Stimulated activated CD8-positive, alpha-beta memory T cell treated with anti-CD3 and anti-CD28 coated beads, Interleukin-15, amount 100 ng/mL, for 4 hours (primary cell): ENCODE results near the gene CREB3L2.

ENCODE experiments used
- DNase-seq, 2 donors: peaks; one replicate each; pipeline ENCODE4 v3.0.0-alpha.2; 2020; ENCODE audit warnings: low read depth in 2 of 2

CREB3L2 gene

DNA sequence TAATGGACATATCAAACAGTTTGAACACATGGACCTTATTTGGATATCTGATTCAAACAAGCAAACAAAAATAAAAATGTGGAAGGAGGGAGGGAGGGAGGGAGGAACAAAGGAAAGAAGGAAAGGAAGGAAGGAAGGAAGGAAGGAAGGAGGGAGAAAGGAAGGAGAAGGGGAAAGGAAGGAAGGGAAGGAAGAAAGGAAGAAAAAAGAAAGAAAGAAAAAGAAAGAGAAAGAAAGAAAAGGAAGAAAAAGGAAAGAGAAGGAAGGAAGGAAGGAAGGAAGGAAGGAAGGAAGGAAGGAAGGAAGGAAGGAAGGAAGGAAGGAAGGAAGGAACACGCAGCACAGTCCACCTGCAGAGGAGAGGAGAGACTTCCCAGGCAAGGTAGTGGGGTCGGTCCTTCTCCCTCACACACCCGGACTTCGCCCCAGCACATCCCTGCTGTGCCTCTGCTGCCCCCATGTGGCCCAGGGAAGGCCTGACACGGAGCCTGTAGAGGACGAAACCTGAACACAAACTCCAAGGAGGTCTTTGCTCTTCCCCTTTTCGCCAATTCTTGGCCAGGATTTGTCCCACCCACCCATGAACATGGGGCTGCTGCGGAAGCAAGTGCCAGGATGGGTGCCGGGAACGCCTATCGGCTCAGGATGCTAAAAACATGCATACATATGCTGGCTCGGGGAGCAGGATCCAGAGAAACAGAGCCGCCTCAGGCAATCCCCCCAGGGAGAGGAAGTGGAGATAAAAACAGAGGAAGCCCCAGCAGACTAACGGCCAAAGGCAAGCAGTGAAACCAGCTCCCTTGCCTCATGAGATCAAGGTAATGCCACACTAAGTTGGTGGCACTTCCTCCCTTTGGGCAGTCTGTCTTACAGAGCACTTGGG, 102.8 kb downstream of the CREB3L2 start:
- peak; percentile 48 to 58 for DNase-seq

DNA sequence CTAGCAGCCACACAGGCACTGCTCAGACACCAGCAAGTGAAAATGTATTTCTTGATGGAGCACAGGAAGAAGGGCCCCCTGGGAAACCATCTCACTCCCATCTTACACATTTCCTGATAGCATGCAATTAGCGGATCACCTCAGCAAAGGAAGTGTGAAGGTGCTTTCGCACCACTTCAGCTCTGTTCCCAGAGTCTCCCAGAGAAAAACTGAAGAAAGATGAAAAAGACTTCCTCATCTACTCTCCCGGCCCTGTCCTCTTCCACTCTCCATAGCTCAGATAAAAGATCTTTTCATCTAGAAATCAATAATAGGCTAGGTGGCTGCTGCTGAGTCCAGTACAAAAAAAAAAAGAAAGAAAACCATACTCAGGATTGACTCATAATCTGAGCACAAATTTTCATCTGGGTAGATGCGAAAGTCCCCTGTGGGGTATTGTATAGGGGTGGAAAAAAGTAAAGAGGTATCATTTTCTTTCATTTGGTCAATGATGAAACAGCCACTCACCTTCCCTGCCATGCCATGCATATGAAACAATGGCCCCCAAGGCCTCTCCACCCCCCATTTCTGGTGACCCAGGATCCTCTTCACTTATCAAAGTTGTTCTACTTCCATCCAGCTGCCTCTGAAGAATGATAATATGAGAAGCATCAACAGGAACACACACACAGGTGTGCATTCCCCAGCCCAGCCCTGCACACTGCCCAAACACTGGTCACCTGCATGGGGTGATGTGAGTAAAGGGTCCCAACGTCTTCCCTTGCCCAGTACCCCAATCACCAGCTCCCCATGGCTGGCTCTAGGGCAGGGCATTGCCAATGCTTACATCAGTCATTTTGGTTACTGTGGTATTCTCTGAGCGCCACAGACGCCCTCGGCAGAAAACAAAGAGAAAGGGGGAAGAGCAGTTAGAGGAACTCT, 106.3 kb downstream of the CREB3L2 start:
- no peak for DNase-seq

GRCh38 chr7:137893143-137893742, 108.6 kb downstream of the CREB3L2 start:
- no peak for DNase-seq

DNA sequence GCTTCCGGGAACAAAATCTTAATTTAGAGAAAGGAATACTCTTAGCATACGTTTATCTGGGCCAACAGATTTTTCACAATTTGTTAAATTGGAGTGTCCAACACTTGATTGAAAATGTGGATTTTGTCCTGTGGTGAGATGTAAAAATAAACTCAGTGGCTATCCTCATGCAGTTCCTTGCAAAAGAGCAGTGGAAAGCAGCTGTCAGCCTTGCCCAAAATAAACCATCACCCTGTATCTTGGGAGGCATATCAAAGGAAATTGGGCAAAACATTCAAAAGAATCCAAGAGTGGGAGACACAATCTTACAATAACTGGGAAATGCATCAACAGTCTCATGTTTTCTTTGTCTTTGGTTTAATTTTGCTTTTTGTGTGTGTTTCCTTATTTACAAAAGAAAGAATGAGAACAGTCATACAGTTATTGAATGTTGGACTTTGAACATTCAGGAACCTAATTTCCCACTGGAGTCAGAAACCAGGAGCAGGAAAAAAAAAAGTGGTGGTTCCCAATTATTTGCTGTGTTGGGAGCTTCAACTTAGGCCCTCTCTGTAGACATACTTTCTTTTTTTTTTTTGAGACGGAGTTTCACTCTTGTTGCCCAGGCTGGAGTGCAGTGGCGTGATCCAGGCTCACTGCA, 110.8 kb downstream of the CREB3L2 start:
- no peak for DNase-seq

GRCh38 chr7:137890449-137890921, 111.4 kb downstream of the CREB3L2 start:
- DNase-seq = no peak

GRCh38 chr7:137888241-137888640, 113.6 kb downstream of the CREB3L2 start:
- DNase-seq = no peak

- no peak for DNase-seq
Measured at GRCh38 chr7:137886746-137887145, 115.1 kb downstream of the CREB3L2 start.

- no peak for DNase-seq
Measured at GRCh38 chr7:137886281-137886680, 115.6 kb downstream of the CREB3L2 start.

GRCh38 chr7:137885678-137886077, 116.2 kb downstream of the CREB3L2 start:
- DNase-seq = no peak

- DNase-seq = no peak
Measured at GRCh38 chr7:137882806-137883205, 119.1 kb downstream of the CREB3L2 start.

GRCh38 chr7:137882261-137882668, 119.6 kb downstream of the CREB3L2 start:
- no peak for DNase-seq

- no peak for DNase-seq
Measured at GRCh38 chr7:137881607-137882260, 120.2 kb downstream of the CREB3L2 start.

- DNase-seq = no peak
Measured at GRCh38 chr7:137880432-137880831, 121.5 kb downstream of the CREB3L2 start.

GRCh38 chr7:137879357-137880158, 122.3 kb downstream of the CREB3L2 start:
- DNase-seq = no peak

DNA sequence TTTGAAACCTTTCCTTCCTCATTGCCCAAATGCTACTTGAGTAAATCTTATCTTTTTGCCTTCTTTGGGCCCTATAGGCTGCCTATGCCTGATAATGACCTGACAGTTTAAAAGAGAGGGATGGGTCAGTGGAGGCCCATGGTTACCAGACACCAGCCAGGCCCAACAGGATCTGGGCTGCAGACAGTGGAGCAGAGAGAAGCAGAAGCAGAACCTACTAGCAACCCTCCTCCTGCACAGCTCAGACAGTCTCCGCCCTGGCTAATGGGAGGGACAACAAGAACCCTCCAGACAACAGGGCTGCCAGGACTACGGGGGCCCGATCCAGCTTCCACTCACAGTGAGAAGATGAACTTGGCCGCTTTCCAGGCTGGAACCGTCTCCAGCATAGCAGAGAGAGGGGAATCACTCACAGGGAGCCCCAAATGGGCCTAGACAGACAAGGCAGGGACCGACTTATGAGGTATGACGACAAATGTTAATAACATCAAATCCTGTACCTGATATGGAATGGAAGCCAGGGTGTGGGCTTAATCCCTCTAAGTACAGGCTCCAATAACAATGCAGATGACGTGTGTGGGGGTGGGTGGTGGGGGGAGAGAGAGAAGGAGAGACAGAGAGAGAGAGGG, 123.4 kb downstream of the CREB3L2 start:
- DNase-seq = no peak

GRCh38 chr7:137877027-137877675, 124.7 kb downstream of the CREB3L2 start:
- DNase-seq = no peak

GRCh38 chr7:137875746-137876145, 126.1 kb downstream of the CREB3L2 start:
- DNase-seq = no peak

- DNase-seq = no peak
Measured at GRCh38 chr7:137873979-137874777, 127.7 kb downstream of the CREB3L2 start.
